ENCODE data around the gene PTGES.

- TF ChIP-seq CTCF (IDR thresholded peaks at IDR 0.05; ENCODE audit: insufficient read depth, low read depth, low read length): no peak
- TF ChIP-seq EZH2 (IDR thresholded peaks at IDR 0.05; ENCODE audit: insufficient read depth, low read length): no peak
Observed at GRCh38 chr9:129712634-129713401, 40.0 kb downstream of the PTGES start.
